ENCODE data around the gene CD59. TPM values are rescaled to one million over a fixed set of nuclear protein-coding genes. Genes with fewer than 3 reads are reported as not detected.

The CD59 gene
- total RNA-seq, 1 experiment from 2014 or later, result 736 TPM

GRCh38 chr11:33713151-33713855, 22.9 kb downstream of the CD59 start:
- intact Hi-C loops (cut with micrococcal nuclease; ENCODE audit: unreplicated experiment) (no loop called here), in situ Hi-C loops (cut with HindIII; ENCODE audit: low pct_unique_long_range_greater_than_20kb, low sequenced_read_pairs) (no loop called here)
- Histone ChIP-seq H3K27ac (ENCODE audit: low read length) (peak overlapping the region; percentile 49; the same call in 1 of the 2 replicates), H3K27me3 (ENCODE audit: control insufficient read depth, insufficient read depth, low read length) (no peaks in the 10 kb centered on the region), H3K36me3 (ENCODE audit: control insufficient read depth, insufficient read depth, low read length) (peaks cover 51% of the 10 kb centered on the region), H3K4me1 (ENCODE audit: control insufficient read depth, insufficient read depth, low read length) (peaks cover 42% of the 10 kb centered on the region), H3K4me3 (ENCODE audit: low read depth in 2 of 2, low read length in 2 of 2) (no peak overlapping the region), H3K9me3 (ENCODE audit: control insufficient read depth, insufficient read depth, low read depth, low read length) (no peaks in the 10 kb centered on the region)
- ChIA-PET CTCF (no interaction called here), POLR2A (interaction anchor here (0.5 kb wide), 1 partner anchor 23 kb away, joined by 14 read pairs; no protein-coding TSS in a partner anchor)
- BruUV-seq (replicated peaks), result no TSS peak
- TF ChIP-seq POLR2AphosphoS5 (IDR thresholded peaks at IDR 0.05; ENCODE audit: low read depth, low read length) (no peak), TCF7L2 (IDR thresholded peaks at IDR 0.05; ENCODE audit: low read depth, low read length) (no peak), SIN3A (IDR thresholded peaks at IDR 0.05; ENCODE audit: borderline replicate concordance, insufficient read depth, low read depth, low read length) (no peak), REST (IDR thresholded peaks at IDR 0.05; ENCODE audit: insufficient read depth in 1 of 2, low read depth in 2 of 2, low read length in 1 of 2) (no peak)
- TF ChIP-seq, protein P1, sequence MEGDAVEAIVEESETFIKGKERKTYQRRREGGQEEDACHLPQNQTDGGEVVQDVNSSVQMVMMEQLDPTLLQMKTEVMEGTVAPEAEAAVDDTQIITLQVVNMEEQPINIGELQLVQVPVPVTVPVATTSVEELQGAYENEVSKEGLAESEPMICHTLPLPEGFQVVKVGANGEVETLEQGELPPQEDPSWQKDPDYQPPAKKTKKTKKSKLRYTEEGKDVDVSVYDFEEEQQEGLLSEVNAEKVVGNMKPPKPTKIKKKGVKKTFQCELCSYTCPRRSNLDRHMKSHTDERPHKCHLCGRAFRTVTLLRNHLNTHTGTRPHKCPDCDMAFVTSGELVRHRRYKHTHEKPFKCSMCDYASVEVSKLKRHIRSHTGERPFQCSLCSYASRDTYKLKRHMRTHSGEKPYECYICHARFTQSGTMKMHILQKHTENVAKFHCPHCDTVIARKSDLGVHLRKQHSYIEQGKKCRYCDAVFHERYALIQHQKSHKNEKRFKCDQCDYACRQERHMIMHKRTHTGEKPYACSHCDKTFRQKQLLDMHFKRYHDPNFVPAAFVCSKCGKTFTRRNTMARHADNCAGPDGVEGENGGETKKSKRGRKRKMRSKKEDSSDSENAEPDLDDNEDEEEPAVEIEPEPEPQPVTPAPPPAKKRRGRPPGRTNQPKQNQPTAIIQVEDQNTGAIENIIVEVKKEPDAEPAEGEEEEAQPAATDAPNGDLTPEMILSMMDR (IDR thresholded peaks at IDR 0.05), result no peak
- ATAC-seq (no peak), DNase-seq (ENCODE audit: low read depth, low spot score) (no peak)

DNA sequence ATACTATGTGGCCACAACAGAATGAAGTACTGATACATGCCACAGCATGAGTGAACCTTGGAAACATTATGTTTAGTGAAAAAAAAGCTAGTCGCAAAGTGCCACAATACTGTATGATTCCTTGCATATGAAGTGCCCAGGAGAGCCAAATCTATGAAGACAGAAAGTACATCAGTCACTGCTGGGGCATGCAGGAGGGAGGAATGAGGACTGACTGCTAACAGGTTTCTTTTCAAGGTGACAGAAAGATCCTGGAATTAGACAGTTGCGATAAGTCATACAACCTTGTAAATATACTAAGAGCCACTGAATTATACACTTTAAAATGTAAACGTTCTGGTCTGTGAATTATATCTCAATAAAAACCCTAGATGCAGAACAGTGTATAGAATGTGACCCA, 23.8 kb downstream of the CD59 start:
- Histone ChIP-seq H3K9me3 (ENCODE audit: control insufficient read depth, insufficient read depth, low read depth, low read length) (no peaks in the 10 kb centered on the region), H3K36me3 (ENCODE audit: control insufficient read depth, insufficient read depth, low read length) (peaks cover 47% of the 10 kb centered on the region), H3K4me1 (ENCODE audit: control insufficient read depth, insufficient read depth, low read length) (peaks cover 51% of the 10 kb centered on the region), H3K27me3 (ENCODE audit: control insufficient read depth, insufficient read depth, low read length) (no peaks in the 10 kb centered on the region), H3K4me3 (ENCODE audit: low read depth in 2 of 2, low read length in 2 of 2) (no peak overlapping the region), H3K27ac (ENCODE audit: low read length) (0 out of 2 replicates have a peak overlapping the region, but pooled peaks have one; percentile 18)
- ATAC-seq (no peak), DNase-seq (ENCODE audit: low read depth, low spot score) (no peak)
- TF ChIP-seq SIN3A (IDR thresholded peaks at IDR 0.05; ENCODE audit: borderline replicate concordance, insufficient read depth, low read depth, low read length) (no peak), TCF7L2 (IDR thresholded peaks at IDR 0.05; ENCODE audit: low read depth, low read length) (no peak), POLR2AphosphoS5 (IDR thresholded peaks at IDR 0.05; ENCODE audit: low read depth, low read length) (no peak), REST (IDR thresholded peaks at IDR 0.05; ENCODE audit: insufficient read depth in 1 of 2, low read depth in 2 of 2, low read length in 1 of 2) (no peak)
- TF ChIP-seq, protein P1 (IDR thresholded peaks at IDR 0.05), result no peak
- in situ Hi-C loops (cut with HindIII; ENCODE audit: low pct_unique_long_range_greater_than_20kb, low sequenced_read_pairs) (no loop called here), intact Hi-C loops (cut with micrococcal nuclease; ENCODE audit: unreplicated experiment) (no loop called here)
- BruUV-seq (replicated peaks), result no TSS peak
- ChIA-PET POLR2A (no interaction called here), CTCF (no interaction called here)
